ENCODE results near the gene ERG.

DNA sequence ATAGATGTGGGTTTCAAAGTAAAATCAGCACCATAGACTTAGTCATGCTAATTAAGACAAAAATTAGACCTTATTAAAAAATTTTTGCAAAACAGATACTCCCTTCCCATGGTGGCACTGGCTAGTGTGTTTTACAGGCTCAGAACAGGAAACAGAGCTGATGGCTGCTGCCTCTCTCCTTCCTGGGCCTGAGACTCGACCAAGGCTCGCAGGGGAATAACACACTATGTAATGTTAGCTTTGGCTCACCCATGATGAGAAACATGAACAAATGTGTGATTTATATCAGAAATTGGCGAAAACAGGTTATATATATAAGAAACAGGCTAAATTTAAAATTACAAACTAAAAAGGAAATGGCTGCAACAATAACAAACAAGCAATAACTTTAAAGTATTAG is 50.7 kb downstream of the ERG start:
- TF ChIP-seq, protein P1, sequence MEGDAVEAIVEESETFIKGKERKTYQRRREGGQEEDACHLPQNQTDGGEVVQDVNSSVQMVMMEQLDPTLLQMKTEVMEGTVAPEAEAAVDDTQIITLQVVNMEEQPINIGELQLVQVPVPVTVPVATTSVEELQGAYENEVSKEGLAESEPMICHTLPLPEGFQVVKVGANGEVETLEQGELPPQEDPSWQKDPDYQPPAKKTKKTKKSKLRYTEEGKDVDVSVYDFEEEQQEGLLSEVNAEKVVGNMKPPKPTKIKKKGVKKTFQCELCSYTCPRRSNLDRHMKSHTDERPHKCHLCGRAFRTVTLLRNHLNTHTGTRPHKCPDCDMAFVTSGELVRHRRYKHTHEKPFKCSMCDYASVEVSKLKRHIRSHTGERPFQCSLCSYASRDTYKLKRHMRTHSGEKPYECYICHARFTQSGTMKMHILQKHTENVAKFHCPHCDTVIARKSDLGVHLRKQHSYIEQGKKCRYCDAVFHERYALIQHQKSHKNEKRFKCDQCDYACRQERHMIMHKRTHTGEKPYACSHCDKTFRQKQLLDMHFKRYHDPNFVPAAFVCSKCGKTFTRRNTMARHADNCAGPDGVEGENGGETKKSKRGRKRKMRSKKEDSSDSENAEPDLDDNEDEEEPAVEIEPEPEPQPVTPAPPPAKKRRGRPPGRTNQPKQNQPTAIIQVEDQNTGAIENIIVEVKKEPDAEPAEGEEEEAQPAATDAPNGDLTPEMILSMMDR (conservative IDR thresholded peaks at IDR 0.05; ENCODE audit: low read length), result no peak
- no peak for TF ChIP-seq EZH2phosphoT487 (IDR thresholded peaks at IDR 0.05; ENCODE audit: borderline replicate concordance, low read depth, low read length)

All from OCI-LY7 (cell line).